ENCODE data around the gene TTC7B.
A peak's percentile ranks its signal among the peaks of the same experiment; 100 is the strongest.

TTC7B gene

DNA sequence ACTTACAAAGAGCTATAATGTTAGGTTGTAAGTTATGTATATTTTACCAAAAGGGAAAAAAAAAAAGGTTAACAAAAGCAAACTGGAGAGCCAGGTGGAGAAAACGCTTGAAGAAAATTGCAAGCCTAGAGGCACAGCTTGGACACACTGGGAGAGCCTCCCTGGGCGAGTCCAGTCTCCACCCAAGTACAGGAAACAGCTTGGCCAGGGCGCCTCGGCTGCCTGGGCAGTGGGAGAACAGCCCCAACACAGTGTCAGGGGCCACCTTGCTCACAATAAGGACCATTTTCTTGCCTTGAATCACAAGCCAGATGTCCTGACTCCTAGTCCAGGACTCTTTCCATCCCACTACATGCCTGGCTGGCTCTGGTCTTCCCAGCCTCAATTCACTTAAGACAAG lies 33.3 kb downstream of the TTC7B start:
- H3K4me3 ChIP-seq (ENCODE audit: low read depth, low read length): no peak overlapping the region
- no peak for DNase-seq (ENCODE audit: low read depth, low spot score)
- TF ChIP-seq, protein P1, sequence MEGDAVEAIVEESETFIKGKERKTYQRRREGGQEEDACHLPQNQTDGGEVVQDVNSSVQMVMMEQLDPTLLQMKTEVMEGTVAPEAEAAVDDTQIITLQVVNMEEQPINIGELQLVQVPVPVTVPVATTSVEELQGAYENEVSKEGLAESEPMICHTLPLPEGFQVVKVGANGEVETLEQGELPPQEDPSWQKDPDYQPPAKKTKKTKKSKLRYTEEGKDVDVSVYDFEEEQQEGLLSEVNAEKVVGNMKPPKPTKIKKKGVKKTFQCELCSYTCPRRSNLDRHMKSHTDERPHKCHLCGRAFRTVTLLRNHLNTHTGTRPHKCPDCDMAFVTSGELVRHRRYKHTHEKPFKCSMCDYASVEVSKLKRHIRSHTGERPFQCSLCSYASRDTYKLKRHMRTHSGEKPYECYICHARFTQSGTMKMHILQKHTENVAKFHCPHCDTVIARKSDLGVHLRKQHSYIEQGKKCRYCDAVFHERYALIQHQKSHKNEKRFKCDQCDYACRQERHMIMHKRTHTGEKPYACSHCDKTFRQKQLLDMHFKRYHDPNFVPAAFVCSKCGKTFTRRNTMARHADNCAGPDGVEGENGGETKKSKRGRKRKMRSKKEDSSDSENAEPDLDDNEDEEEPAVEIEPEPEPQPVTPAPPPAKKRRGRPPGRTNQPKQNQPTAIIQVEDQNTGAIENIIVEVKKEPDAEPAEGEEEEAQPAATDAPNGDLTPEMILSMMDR (IDR thresholded peaks at IDR 0.05; ENCODE audit: insufficient read depth, low read length, missing control alignments): no peak
- ChIA-PET CTCF (interaction anchor here (1.3 to 6.4 kb wide), 3 partner anchors 23 to 380 kb away, joined by 4 to 46 read pairs (median 5); partner anchors contain the start of gene TTC7B), POLR2A (no interaction called here)

DNA sequence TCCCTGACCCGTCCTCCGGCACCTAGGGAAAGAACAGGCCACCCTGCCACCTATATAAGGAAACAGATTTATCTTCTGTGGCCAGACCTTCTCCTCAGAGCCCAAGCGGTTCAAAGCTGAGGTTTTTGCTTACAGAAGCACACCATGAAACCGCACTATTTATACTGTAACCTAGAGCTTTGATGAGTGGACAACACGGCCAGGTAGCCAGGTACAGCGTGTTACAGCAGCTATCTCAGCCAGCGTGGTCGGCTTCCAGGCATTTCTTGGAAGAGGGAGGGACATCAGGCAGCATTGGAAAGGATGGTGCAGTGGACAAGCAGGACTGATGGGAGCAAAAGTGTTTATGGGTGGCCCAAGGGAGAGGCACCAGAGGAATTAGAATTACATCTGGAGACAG lies 34.4 kb downstream of the TTC7B start:
- DNase-seq (ENCODE audit: low read depth, low spot score): no peak
- H3K4me3 ChIP-seq (ENCODE audit: low read depth, low read length): no peak overlapping the region
- TF ChIP-seq, protein P1 (IDR thresholded peaks at IDR 0.05; ENCODE audit: insufficient read depth, low read length, missing control alignments): no peak
- CTCF ChIA-PET: interaction anchor here (1.3 to 6.4 kb wide), 2 partner anchors 22 to 34 kb away, joined by 5 to 46 read pairs; partner anchors contain the start of gene TTC7B
- POLR2A ChIA-PET: no interaction called here

- ChIA-PET POLR2A (no interaction called here), CTCF (interaction anchor here (1.3 to 6.4 kb wide), 2 partner anchors 21 to 24 kb away, joined by 3 to 46 read pairs; no protein-coding TSS in a partner anchor)
- TF ChIP-seq, protein P1 (IDR thresholded peaks at IDR 0.05; ENCODE audit: insufficient read depth, low read length, missing control alignments): no peak
- peak; percentile 42 for DNase-seq (ENCODE audit: low read depth, low spot score)
- no peak overlapping the region for H3K4me3 ChIP-seq (ENCODE audit: low read depth, low read length)
Observed at GRCh38 chr14:90781344-90781761, 34.9 kb downstream of the TTC7B start.

DNA sequence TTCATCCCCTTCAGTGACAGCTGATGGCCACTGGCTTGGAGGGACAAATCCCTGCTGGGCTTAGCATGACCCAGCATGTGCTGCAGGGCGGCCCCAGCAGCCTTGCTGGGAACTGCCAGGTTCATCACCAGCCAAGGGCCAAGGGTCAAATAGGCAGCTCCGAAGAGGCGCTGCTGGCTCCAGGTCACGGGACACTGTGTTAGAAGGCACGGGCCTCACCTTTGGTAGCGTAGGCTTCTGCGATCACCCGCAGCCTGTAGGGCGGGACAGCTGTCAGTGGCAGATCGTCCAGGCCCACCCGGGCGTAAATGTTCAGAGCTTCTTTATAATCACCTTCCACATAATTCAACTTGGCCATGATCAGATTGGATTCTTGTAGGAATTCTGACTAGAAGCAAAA lies 35.7 kb downstream of the TTC7B start:
- CTCF ChIA-PET: interaction anchor here (0.7 to 6.4 kb wide), 3 partner anchors 13 to 23 kb away, joined by 3 to 46 read pairs (median 3); no protein-coding TSS in a partner anchor
- no peak for DNase-seq (ENCODE audit: low read depth, low spot score)
- H3K4me3 ChIP-seq (ENCODE audit: low read depth, low read length): no peak overlapping the region
- TF ChIP-seq, protein P1 (IDR thresholded peaks at IDR 0.05; ENCODE audit: insufficient read depth, low read length, missing control alignments): no peak
- POLR2A ChIA-PET: no interaction called here

DNA sequence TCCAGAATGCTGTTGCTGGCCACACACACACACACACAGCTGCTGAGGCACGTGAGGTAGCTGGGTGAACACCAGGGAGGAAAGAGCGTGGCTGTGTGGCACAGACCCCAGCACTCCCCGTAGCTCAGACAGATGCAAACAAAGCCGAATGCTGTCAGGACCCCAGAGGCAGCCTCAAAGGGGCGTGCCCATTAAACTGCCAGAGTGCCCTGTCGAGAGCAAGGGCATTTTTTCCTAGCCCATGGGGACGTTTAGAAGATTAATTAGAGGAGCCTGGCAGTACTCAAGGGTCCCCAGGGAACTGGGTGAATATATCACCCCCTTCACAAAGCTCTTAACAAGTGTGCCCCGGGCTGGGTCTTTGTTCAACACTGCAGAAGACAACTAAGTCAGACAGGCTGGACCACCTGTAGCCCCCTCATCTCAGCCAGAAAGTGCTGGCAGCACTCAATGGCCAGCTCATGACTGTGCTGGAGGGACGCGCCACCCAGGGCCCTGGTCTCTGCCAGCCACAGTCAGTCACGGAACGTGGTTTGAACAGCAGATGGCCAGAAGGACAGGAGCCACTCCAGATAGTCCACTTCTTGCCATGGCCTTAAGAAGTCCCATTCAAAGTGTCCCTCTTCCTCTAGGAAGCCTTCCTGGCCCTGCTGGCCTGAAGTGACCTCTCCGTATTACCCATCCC lies 37.5 kb downstream of the TTC7B start:
- H3K4me3 ChIP-seq (ENCODE audit: low read depth, low read length): no peak overlapping the region
- TF ChIP-seq, protein P1 (IDR thresholded peaks at IDR 0.05; ENCODE audit: insufficient read depth, low read length, missing control alignments): no peak
- POLR2A ChIA-PET: no interaction called here
- DNase-seq (ENCODE audit: low read depth, low spot score): no peak
- CTCF ChIA-PET: interaction anchor here (0.8 to 6.4 kb wide), 2 partner anchors 10 to 19 kb away, joined by 3 to 46 read pairs; no protein-coding TSS in a partner anchor

GRCh38 chr14:90777830-90778485 lies 38.3 kb downstream of the TTC7B start:
- DNase-seq (ENCODE audit: low read depth, low spot score): no peak
- TF ChIP-seq, protein P1 (IDR thresholded peaks at IDR 0.05; ENCODE audit: insufficient read depth, low read length, missing control alignments): no peak
- POLR2A ChIA-PET: no interaction called here

More at GRCh38 chr14:90777830-90778485, 38.3 kb downstream of the TTC7B start:
- H3K4me3 ChIP-seq (ENCODE audit: low read depth, low read length): no peak overlapping the region
- CTCF ChIA-PET: interaction anchor here (0.8 to 6.4 kb wide), 2 partner anchors 11 to 18 kb away, joined by 3 to 46 read pairs; no protein-coding TSS in a partner anchor
